Omental fat pad (tissue), 4 donors: ENCODE measurements around the gene PATJ. TPM values are rescaled to one million over a fixed set of nuclear protein-coding genes. Genes with fewer than 3 reads are reported as not detected.
"Not testable (repeated sequence)": the region's sequence is repeated elsewhere in the genome, so short reads cannot be mapped to it uniquely, and the experiment has no call there.

Source experiments
- ATAC-seq: fragments of 150-250 bp; one replicate; pipeline ENCODE4 v1.9.1; 2016; ENCODE audit warnings: mild to moderate bottlenecking, moderate library complexity; ENCODE audit not compliant: low FRiP score
- DNase-seq: peaks from one replicate; pipeline ENCODE4 v3.0.0-alpha.2; 2019; ENCODE audit warnings: low spot score
- total RNA-seq, 4 donors: library from RNA; depleted of rRNA; stranded (reverse); fragments of >200 nt; gene quantifications; one replicate each; pipeline ENCODE4 v1.1.0, GENCODE V29; 2016
- TF ChIP-seq, protein P1 (sequence below), 3 donors: fragments of 450-650 bp; IDR thresholded peaks; one replicate each; pipeline ENCODE4 v1.5.1; 2016 to 2017; ENCODE audit warnings: antibody characterized with exemption in 3 of 3, mild to moderate bottlenecking in 3 of 3, moderate library complexity in 2 of 3

Gene PATJ
- total RNA-seq, 4 donors from 2014 or later = 12.1 to 31.4 (median 20.0) TPM

DNA sequence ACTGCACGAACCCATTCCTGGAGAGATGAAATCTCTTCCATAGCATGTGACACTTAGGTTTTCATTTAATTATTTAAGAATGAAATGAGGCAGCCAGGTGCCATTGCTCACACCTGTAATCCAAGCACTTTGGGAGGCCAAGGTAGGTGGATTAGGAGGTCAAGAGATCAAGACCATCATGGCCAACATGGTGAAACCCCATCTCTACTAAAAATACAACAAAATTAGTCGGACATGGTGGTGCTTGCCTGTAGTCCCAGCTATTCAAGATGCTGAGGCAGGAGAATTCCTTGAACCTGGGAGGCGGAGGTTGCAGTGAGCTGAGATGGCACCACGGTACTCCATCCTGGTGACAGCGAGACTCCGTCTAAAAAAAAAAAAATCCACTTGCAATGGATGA, 470.1 kb downstream of the PATJ start:
- DNase-seq (no peak), ATAC-seq (no peak)
- TF ChIP-seq, protein P1, sequence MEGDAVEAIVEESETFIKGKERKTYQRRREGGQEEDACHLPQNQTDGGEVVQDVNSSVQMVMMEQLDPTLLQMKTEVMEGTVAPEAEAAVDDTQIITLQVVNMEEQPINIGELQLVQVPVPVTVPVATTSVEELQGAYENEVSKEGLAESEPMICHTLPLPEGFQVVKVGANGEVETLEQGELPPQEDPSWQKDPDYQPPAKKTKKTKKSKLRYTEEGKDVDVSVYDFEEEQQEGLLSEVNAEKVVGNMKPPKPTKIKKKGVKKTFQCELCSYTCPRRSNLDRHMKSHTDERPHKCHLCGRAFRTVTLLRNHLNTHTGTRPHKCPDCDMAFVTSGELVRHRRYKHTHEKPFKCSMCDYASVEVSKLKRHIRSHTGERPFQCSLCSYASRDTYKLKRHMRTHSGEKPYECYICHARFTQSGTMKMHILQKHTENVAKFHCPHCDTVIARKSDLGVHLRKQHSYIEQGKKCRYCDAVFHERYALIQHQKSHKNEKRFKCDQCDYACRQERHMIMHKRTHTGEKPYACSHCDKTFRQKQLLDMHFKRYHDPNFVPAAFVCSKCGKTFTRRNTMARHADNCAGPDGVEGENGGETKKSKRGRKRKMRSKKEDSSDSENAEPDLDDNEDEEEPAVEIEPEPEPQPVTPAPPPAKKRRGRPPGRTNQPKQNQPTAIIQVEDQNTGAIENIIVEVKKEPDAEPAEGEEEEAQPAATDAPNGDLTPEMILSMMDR (IDR thresholded peaks at IDR 0.05) = no peak

DNA sequence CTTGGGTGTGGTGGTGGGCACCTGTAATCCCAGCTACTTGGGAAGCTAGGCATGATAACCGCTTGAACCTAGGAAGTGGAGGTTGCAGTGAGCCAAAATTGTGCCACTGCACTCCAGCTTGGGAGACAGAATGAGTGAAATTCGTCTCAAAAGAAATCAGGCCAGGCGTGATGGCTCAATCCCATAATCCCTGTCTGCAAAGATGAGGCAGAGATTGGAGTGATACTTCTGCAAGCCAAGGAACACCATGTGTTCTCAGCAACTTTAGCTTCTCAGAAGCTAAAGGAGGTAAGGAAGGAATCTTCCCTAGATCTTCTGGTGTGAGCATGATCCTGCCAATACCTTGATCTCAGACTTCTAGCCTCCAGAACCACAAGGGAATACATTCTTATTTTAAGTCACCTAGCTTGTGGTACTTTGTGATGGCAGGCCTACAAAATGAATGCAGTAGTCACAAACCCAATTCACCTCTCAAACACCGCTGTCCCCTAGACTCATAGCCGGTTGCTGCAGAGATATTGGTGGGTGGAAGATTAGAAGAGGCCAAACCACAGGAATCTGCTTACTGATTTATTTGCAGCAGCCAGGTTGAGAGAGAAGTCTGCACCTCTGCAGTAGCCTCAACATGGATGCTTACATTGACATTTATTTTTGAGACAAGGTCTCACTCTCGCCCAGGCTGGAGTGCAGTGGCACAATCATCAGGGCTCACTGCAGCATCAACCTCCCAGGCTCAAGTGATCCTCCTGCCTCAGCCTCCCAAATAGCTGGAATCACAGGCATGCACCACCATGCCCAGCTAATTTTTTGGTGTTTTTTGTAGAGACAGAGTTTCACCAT, 471.0 kb downstream of the PATJ start:
- DNase-seq (no peak), ATAC-seq (no peak)
- TF ChIP-seq, protein P1 (IDR thresholded peaks at IDR 0.05) = no peak

DNA sequence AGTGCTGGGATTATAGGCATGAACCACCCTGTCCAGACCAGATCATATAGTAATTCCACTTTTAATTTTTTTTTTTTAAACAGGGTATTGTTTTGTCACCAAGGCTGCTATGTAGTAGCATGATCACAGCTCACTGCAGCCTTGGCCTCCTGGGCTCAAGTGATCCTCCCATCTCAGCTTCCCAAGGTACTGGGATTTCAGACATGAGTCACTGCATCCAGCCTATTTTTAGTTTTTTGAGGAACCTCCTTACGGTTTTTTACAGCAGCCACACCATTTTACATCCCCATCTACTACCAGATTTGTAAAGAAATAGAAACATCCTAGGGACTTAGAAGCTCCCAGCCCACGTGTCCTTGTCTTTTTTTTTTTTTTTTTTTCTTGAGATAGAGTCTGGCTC, 476.3 kb downstream of the PATJ start:
- TF ChIP-seq, protein P1 (IDR thresholded peaks at IDR 0.05) = no peak
- ATAC-seq (no peak), DNase-seq (no peak)

DNA sequence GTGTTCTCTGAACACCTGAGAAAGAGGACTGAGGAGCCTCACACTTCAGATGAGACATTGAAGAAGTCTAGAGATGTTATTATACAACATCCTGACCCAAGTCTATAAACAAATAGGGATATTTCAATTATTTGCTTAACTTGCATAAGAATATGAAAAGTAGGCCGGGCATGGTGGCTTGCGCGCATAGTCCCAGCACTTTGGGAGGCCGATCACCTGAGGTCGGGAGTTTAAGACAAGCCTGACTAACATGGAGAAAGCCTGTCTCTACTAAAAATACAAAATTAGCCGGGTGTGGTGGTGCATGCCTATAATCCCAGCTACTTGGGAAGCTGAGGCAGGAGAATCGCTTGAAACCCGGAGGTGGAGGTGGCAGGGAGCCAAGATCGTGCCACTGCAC, 478.2 kb downstream of the PATJ start:
- not testable (repeated sequence) for ATAC-seq, DNase-seq

DNA sequence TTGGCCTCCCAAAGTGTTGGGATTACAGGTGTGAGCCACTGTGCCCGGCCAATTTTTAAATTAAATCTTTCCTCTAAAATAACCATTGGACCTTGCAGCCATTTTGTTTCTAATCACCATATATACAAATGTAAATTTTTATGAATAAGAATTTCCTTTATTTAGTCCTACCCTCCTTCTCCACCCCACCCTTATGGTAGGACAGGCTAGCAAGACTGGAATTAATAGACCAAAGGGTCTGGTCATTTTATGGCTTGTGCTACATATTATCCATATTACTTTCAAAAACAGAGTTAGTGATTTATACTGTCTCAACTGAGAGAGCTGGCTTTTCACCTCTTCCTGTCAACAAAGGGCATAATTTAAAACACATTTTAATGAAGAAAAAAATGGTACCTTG, 478.9 kb downstream of the PATJ start:
- TF ChIP-seq, protein P1 (IDR thresholded peaks at IDR 0.05) = no peak
- no peak for ATAC-seq
- DNase-seq = no peak

DNA sequence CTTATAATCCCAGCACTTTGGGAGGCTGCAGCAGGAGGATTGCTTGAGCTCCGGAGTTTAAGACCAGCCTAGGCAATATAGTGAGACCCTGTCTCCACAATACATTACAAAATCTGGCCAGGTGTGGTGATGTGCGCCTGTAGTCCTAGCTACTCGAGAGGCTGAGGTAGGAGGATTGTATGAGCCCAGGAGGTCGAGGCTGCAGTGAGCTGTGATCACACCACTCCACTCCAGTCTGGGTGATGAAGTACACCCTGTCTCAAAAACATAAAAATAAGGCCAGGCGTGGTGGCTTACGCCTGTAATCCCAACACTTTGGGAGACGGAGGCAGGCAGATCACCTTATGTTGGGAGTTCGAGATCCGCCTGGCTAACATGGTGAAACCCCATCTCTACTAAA, 480.0 kb downstream of the PATJ start:
- TF ChIP-seq, protein P1 (IDR thresholded peaks at IDR 0.05) = no peak
- DNase-seq = no peak

DNA sequence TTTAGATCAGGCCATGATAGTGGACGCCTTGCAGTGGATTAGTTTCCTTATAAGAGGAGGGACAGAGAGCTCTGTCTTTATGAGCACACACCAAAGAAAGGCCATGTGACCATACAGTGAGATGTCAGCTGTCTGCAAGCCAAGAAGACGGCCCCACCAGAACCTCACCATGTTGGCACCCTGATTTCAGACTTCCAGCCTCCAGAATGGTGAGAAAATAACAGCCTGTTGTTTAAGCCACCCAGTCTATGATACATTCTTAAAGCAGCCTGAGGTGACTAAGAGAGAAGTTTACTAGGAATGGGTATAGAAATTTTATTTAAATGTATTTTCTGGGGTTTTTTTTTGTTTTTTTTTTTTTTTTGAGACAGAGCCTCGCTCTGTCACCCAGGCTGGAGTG, 481.9 kb downstream of the PATJ start:
- TF ChIP-seq, protein P1 (IDR thresholded peaks at IDR 0.05) = no peak
- DNase-seq (no peak), ATAC-seq (no peak)

More for the DNA sequence above, 480.0 kb downstream of the PATJ start:
- no peak for ATAC-seq
